Activated naive CD8-positive, alpha-beta T cell treated with anti-CD3 and anti-CD28 coated beads, Interleukin-2, amount 10 ng/mL, durations not matched to agents 7 days and 5 days (primary cell): ENCODE data around the gene STON2. TPM values are rescaled to one million over a fixed set of nuclear protein-coding genes. Genes with fewer than 3 reads are reported as not detected.

ENCODE experiments used
- ATAC-seq: fragments of 150-1000 bp; cut with Tn5 transposase; one replicate; pipeline ENCODE4 v1.10.0; 2021; ENCODE audit warnings: low read depth, moderate library complexity
- POLR2A ChIA-PET: fragments of 350-600 bp; sonication (Branson Sonifier 250); formaldehyde crosslinking; loops from one replicate; lab custom pipeline; 2021; ENCODE audit warnings: antibody characterized with exemption; lab: Charles Lee
- DNase-seq: peaks from one replicate; pipeline ENCODE4 v3.0.0; 2021
- H3K27ac Mint-ChIP-seq: one replicate; pipeline ENCODE4 v1.8.0; 2022; ENCODE audit warnings: mild to moderate bottlenecking, mixed read lengths
- H3K27me3 Mint-ChIP-seq: one replicate; pipeline ENCODE4 v1.8.0; 2022; ENCODE audit warnings: mild to moderate bottlenecking, moderate library complexity, mixed read lengths
- H3K36me3 Mint-ChIP-seq: one replicate; pipeline ENCODE4 v1.8.0; 2021; ENCODE audit warnings: mild to moderate bottlenecking, mixed read lengths
- H3K4me1 Mint-ChIP-seq: one replicate; pipeline ENCODE4 v1.8.0; 2021; ENCODE audit warnings: mixed read lengths
- H3K4me3 Mint-ChIP-seq: one replicate; pipeline ENCODE4 v1.8.0; 2022; ENCODE audit warnings: mild to moderate bottlenecking, moderate library complexity, mixed read lengths
- H3K9me3 Mint-ChIP-seq: one replicate; pipeline ENCODE4 v1.8.0; 2021; ENCODE audit warnings: mixed read lengths
- total RNA-seq, 2 experiments: library from RNA; stranded (reverse); gene quantifications; one replicate each; pipeline ENCODE4 v1.2.3, GENCODE V29; 2021

STON2 gene, protein sequence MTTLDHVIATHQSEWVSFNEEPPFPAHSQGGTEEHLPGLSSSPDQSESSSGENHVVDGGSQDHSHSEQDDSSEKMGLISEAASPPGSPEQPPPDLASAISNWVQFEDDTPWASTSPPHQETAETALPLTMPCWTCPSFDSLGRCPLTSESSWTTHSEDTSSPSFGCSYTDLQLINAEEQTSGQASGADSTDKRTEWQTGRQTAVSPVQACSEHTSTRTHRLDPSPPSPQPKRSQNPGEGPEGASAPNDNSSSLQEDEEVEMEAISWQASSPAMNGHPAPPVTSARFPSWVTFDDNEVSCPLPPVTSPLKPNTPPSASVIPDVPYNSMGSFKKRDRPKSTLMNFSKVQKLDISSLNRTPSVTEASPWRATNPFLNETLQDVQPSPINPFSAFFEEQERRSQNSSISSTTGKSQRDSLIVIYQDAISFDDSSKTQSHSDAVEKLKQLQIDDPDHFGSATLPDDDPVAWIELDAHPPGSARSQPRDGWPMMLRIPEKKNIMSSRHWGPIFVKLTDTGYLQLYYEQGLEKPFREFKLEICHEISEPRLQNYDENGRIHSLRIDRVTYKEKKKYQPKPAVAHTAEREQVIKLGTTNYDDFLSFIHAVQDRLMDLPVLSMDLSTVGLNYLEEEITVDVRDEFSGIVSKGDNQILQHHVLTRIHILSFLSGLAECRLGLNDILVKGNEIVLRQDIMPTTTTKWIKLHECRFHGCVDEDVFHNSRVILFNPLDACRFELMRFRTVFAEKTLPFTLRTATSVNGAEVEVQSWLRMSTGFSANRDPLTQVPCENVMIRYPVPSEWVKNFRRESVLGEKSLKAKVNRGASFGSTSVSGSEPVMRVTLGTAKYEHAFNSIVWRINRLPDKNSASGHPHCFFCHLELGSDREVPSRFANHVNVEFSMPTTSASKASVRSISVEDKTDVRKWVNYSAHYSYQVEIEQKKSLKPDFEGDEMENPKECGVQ
- total RNA-seq = not detected

DNA sequence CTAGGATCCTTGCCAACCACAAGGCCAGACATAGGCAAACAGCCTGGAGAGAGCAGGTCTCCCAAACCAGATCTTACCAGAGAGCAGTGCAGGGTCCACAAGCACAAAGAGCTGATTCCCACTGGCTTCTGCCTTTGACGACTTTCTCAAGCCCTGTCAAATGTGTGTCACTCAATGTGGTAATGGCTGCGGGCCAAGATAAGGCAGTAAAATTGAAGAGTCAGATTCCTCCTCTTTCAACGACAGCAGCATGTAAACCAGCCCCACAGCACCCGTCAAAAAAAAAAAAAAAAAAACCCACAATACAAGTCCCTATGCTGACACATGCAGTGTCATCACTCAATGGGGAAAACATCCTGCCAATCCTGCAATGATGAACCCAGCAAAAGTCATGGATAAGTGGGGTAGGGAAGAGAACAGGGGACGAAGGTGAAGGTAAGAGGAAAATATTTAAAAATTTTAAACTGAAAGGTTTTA lies at the start of gene STON2:
STON2 (minus strand) TSS at position 123 of the 477 bp plus-strand sequence. CDS start 1,942 bp downstream, outside the sequence.
- ATAC-seq (no peak), DNase-seq (no peak)
- Mint-ChIP-seq H3K9me3 (no peaks in the 10 kb centered on the region), H3K4me3 (no peak within 1 kb of the TSS), H3K36me3 (no peaks in the 10 kb centered on the region), H3K27ac (no peak within 1 kb of the TSS), H3K4me1 (peaks cover 10% of the 10 kb centered on the region), H3K27me3 (peaks cover 10% of the 10 kb centered on the region)
- POLR2A ChIA-PET = no interaction called here

DNA sequence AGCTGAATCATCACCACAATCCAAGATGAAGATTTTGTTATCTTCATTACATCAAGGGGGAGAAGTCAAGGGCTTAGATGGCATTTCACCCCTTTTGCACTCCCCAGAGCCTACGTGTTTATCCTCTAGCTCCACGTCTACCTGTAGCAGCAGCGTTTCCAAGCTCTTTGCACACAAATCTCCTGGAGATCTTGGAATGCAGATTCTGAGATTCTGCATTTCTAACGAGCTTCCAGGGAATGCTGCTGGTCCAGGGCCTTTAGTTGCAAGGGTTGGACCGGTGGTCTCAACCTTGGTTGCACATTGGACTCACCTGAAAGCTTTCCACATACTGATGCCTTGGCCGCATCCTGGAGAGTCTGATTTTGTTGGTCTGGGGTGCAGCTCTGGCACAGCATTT lies 49.5 kb upstream of the STON2 start:
- POLR2A ChIA-PET = no interaction called here
- Mint-ChIP-seq H3K27me3 (peaks cover 8% of the 10 kb centered on the region), H3K27ac (no peak overlapping the region), H3K9me3 (no peaks in the 10 kb centered on the region), H3K4me3 (no peak overlapping the region), H3K4me1 (peaks cover 4% of the 10 kb centered on the region), H3K36me3 (no peaks in the 10 kb centered on the region)
- no peak for ATAC-seq
- no peak for DNase-seq

DNA sequence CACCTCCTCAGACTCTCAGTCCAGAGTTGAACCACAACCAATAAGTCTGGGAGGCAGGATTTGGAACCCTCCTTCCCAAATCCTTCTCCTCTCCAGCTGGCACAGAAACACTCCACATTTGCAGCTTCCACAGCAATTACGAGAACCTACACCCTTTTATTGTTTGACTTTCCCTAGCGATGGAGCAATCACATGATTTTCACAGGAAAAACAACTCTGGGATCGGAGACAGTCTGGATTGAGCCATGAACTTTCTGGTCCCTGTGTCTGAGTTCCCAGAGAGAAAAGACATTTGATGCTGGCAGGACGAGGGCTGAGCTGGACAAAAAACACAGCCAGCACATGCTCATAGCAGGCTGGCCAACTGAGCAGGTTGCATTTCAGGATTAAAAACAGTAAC lies 49.0 kb upstream of the STON2 start:
- no peaks in the 10 kb centered on the region for H3K36me3 Mint-ChIP-seq
- H3K9me3 Mint-ChIP-seq = no peaks in the 10 kb centered on the region
- H3K27ac Mint-ChIP-seq = no peak overlapping the region

DNA sequence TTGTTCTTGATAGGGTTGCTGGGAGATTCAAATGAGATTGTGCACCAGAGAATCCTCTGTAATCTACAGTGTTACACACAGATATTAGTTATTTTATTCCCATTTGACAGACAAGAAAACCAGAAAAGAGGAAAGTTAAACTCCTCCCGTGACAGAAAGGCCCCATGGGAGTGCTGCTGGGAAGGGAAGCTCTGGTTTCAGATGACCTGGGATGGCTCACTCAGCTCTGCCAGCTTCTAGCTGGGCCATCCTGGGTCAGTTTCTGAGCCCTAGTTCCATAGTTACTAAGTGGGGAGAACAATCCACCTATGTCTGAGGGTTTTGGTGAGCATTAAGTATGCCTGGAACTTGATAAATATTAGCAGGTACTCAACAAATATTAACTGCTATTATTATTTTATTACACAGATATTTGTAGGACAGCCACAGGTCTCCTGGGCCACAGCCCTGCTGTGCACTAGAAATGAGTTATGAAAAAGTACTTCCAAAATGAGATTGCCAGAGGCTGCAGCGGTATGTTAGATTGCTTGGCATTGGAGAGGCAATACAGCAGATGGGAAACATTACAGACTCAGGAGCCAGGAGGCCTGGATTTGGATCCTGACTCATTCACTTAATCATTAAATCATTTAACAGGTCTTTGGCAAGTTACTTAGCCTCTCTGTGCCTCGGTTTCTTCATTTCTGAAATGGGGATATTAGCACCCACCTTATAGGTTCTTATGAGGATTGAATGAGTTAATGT lies 47.1 kb upstream of the STON2 start:
- H3K9me3 Mint-ChIP-seq = no peaks in the 10 kb centered on the region
- H3K4me3 Mint-ChIP-seq = no peak overlapping the region
- H3K27me3 Mint-ChIP-seq = peaks cover 25% of the 10 kb centered on the region
- H3K27ac Mint-ChIP-seq = no peak overlapping the region
- no peak for DNase-seq
- no peaks in the 10 kb centered on the region for H3K36me3 Mint-ChIP-seq
- POLR2A ChIA-PET = no interaction called here
- ATAC-seq = no peak
- no peaks in the 10 kb centered on the region for H3K4me1 Mint-ChIP-seq

More for the DNA sequence above, 49.0 kb upstream of the STON2 start:
- POLR2A ChIA-PET = no interaction called here
- Mint-ChIP-seq H3K4me3 (no peak overlapping the region), H3K4me1 (peaks cover 4% of the 10 kb centered on the region), H3K27me3 (peaks cover 13% of the 10 kb centered on the region)
- DNase-seq = no peak
- no peak for ATAC-seq

DNA sequence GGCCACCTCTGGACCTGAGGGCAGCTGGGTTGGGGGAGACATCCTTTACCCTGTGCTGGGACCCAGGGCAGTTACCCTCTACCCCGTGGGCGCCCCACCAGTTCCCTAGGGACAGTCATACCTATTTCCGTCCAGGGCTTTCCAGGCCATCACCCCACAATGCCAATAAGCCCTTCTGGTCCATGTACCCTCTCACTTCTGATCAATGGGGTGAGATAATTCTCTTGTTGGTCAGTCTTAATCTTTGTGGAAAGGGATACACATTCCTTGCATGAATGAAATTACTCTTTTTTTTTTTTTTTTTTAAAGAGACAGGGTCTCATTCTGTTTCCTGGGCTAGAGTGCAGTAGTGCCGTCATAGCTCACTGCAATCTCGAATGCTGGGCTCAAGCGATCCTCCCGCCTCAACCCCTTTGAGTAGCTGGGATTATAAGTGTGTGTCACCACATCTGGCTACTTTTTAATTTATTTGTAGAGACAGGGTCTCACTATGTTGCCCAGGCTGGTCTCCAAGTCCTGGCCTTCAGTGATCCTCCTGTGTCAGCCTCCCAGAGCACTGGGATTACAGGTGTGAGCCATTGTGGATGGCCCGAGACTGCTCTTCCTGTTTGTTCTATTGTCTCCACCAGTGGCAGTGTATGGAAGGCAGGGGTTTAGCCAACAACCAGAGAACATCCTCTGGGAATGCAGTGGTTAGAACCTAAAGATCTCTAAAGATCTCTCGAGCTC lies 46.3 kb upstream of the STON2 start:
- H3K27me3 Mint-ChIP-seq = peaks cover 31% of the 10 kb centered on the region
- H3K27ac Mint-ChIP-seq = no peak overlapping the region
- ATAC-seq (no peak), DNase-seq (no peak)
- POLR2A ChIA-PET = interaction anchor here (0.5 kb wide), 1 partner anchor 226 kb away, joined by 3 read pairs; the partner anchor contains the start of gene GTF2A1
- no peaks in the 10 kb centered on the region for H3K4me1 Mint-ChIP-seq
- H3K4me3 Mint-ChIP-seq = no peak overlapping the region
- H3K36me3 Mint-ChIP-seq = no peaks in the 10 kb centered on the region
- no peaks in the 10 kb centered on the region for H3K9me3 Mint-ChIP-seq

DNA sequence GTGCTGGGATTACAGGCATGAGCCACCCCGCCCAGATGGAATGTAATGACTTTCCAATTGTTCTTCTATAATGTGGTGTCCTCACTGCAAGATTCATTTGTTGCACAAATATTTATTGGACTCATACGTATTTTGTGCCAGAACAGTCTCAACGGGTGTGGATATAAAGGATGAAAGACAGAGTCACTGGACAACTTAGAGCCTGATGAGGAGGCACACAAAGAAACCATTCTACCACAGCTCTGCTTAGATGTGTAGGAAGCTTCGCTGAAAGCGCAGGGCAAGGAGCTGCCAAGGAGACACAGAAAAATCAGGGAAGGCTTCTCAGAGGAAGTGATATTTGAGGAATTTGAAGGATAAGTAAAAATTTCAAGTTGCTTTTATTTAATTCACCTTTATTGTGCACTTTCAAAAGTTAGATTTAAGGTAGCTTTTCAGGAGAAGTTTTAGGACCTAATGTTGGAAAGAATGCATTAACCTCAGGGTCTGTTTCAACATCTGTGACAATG lies 41.6 kb upstream of the STON2 start:
- H3K27me3 Mint-ChIP-seq = peaks cover 68% of the 10 kb centered on the region
- H3K4me1 Mint-ChIP-seq = peaks cover 4% of the 10 kb centered on the region
- H3K9me3 Mint-ChIP-seq = no peaks in the 10 kb centered on the region
- no peak overlapping the region for H3K27ac Mint-ChIP-seq
- H3K36me3 Mint-ChIP-seq = no peaks in the 10 kb centered on the region
- POLR2A ChIA-PET = no interaction called here
- DNase-seq (no peak), ATAC-seq (no peak)
- H3K4me3 Mint-ChIP-seq = no peak overlapping the region

DNA sequence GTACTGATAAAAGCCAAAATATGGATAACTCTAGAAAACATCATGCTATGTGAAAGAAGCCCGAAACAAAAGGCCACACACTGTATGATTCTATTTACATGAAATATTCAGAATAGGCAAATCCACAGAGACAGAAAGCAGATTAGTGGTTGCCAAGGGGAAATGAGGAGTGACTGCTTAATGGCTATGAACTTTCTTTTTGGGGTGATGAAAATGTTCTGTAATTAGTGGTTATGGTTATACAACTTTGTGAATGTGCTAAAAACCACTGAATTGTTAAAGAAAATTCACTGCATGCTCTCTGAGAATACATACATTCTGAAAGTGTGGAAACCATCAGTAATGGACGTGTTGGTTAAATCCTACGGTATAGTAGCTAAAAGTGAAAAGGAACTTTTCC lies 39.9 kb upstream of the STON2 start:
- Mint-ChIP-seq H3K36me3 (no peaks in the 10 kb centered on the region), H3K27ac (no peak overlapping the region), H3K4me3 (no peak overlapping the region), H3K4me1 (peaks cover 8% of the 10 kb centered on the region), H3K9me3 (no peaks in the 10 kb centered on the region), H3K27me3 (peaks cover 78% of the 10 kb centered on the region)
- no peak for ATAC-seq
- DNase-seq = no peak
- POLR2A ChIA-PET = no interaction called here

DNA sequence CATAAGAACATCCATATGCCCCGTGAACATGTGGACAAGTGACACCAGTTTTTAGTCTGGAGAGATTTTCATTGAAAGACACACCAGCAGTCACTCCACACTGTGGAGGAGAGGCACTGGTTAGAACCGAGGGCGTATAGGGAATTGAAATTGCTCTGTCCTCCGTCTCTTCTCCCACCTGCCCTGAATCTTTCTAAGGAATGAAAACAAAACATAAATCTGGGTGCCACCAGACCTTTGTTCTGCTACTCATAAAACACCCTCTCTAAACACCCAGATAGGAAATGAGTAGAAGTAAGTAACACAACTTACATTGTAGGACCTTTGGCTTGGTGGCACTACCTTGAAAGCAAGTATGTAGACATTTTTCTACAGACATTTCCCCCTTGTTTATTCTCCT lies 37.1 kb upstream of the STON2 start:
- Mint-ChIP-seq H3K27ac (no peak overlapping the region), H3K36me3 (no peaks in the 10 kb centered on the region), H3K9me3 (no peaks in the 10 kb centered on the region), H3K4me3 (peak overlapping the region; percentile 73), H3K4me1 (peaks cover 8% of the 10 kb centered on the region), H3K27me3 (peaks cover 90% of the 10 kb centered on the region)
- ATAC-seq (no peak), DNase-seq (no peak)
- POLR2A ChIA-PET = no interaction called here

DNA sequence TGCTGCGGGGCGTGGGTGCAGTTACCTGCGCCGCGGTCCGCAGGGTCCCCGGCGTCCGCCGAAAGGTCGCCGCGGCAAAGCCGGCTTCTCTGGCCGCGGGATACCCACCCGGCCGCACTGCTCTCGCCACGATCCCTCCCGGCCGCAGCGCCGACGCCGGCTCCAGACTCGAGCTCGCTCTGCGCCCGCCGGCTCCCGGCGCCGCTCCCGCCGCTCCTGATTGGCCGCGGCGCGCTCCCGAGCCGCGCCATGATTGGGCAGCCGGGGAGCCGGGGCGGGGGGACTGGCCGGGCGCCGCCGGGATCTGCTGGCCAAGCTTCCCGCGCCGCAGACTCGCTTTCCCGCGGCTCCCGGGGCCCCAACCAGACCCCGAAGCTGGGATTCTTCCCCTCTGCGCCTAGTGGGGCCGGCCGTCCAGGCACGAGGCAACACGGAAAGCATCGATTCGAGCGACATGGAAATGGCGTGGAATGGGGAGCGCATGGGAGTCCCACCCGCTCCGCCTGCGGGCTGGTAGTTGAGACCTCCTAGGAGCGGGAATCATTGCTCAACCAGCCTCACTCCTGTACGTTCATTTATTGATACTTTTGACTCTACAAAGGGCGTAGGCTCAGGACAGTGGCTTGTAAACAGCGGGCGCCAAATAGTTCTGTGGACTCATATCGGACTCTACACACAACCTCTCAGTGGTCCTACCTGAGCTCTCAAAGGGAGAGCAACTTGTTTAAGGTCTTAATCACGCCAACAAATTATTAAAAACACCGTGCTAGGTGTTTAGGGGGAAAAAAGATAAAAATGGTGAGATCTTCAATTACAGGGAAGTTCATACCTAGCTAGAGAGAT lies 36.4 kb upstream of the STON2 start:
- Mint-ChIP-seq H3K36me3 (no peaks in the 10 kb centered on the region), H3K4me3 (peak overlapping the region; percentile 73), H3K27me3 (peaks cover 87% of the 10 kb centered on the region), H3K4me1 (peaks cover 8% of the 10 kb centered on the region), H3K27ac (no peak overlapping the region), H3K9me3 (no peaks in the 10 kb centered on the region)
- POLR2A ChIA-PET = interaction anchor here (1.2 kb wide), 1 partner anchor 215 kb away, joined by 3 read pairs; no protein-coding TSS in a partner anchor
- DNase-seq (peak; percentile 67), ATAC-seq (peak; percentile 85)

DNA sequence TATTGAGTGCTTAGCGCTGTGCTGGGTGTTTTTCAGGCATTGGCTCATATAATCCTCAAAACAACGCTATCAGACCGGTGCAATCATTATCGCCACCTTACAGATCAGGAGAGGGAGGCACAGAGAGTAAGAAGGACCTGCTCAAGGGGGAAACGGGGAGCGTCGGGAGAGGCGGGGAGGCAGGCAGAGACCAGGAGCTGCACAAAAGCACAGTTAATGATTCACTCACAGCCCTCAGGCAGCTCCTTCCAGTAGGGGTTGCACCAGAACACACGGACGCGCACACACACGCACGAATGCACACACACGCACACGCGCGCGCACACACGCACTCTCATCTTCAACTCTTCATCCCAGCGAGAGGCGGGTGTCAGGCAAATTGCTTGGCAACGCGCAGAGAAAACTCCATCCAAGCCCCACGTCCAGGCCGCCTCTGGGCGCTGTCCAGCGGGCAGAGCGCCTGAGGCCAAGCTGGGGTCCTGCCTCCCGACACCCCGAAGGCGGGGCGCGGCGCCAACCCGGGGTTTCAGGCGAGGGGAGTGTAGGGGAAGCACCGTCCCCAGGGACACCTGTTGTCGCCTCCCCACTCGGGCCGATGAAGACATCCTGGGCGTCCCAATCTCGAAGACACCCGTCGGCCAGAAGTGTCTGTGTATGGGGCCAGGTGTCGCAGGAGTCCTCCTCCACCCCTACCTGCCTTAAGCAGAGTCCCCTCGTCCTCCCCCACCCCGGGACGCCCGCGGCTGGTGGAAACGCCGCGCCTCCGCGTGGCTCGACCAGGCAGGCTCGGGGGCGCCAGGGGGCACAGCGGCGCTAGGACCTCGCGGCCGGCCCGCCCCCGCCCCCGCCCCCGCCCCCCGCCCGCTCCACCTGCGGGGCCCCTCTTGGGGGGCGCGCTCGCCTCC lies 35.5 kb upstream of the STON2 start:
- H3K27ac Mint-ChIP-seq = no peak overlapping the region
- peak overlapping the region; percentile 77 for H3K4me3 Mint-ChIP-seq
- POLR2A ChIA-PET = interaction anchor here (1.2 kb wide), 1 partner anchor 214 kb away, joined by 3 read pairs; no protein-coding TSS in a partner anchor

DNA sequence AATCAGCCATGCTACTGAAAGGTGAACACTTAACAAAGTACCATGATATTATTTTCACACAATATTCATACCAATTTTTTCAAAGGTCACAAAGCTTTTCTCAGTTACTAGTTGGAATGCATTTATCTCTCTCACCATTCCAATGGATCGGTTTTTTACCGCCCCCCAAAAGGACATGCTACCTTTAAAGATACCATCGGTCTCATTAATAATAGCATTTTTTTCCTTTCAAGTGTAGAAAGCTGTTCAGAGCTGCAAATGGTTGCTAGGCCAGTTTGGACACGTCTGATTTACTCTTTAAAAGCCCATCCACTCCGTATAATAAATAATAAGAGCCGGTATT lies 34.9 kb upstream of the STON2 start:
- H3K4me3 Mint-ChIP-seq = peak overlapping the region; percentile 77
- H3K36me3 Mint-ChIP-seq = no peaks in the 10 kb centered on the region
- no peak for ATAC-seq
- no peak for DNase-seq
- H3K9me3 Mint-ChIP-seq = no peaks in the 10 kb centered on the region
- peaks cover 75% of the 10 kb centered on the region for H3K27me3 Mint-ChIP-seq
- H3K4me1 Mint-ChIP-seq = peaks cover 8% of the 10 kb centered on the region
- H3K27ac Mint-ChIP-seq = no peak overlapping the region
- POLR2A ChIA-PET = interaction anchor here (0.6 to 1.2 kb wide), 2 partner anchors 151 to 214 kb away, joined by 3 read pairs; no protein-coding TSS in a partner anchor

More for the DNA sequence above, 35.5 kb upstream of the STON2 start:
- ATAC-seq (peak; percentile 34), DNase-seq (peak; percentile 42)
- Mint-ChIP-seq H3K4me1 (peaks cover 8% of the 10 kb centered on the region), H3K36me3 (no peaks in the 10 kb centered on the region), H3K27me3 (peaks cover 80% of the 10 kb centered on the region), H3K9me3 (no peaks in the 10 kb centered on the region)
